Effector memory CD4-positive, alpha-beta T cell (primary cell): ENCODE measurements around the gene CNIH3.

Source experiments
- DNase-seq, 3 donors: peaks; one replicate each; pipeline ENCODE4 v3.0.0-alpha.2; 2020
- H3K27ac ChIP-seq: 2 replicates; pipeline ENCODE4 v1.7.0; 2013; ENCODE audit warnings: mild to moderate bottlenecking, low read length, moderate library complexity; ENCODE audit not compliant: insufficient read depth, poor library complexity, severe bottlenecking
- H3K27me3 ChIP-seq: replicated peaks from 2 replicates; pipeline ENCODE4 v1.7.0; 2013; ENCODE audit warnings: mild to moderate bottlenecking, low read length; ENCODE audit not compliant: insufficient read depth, control insufficient read depth, poor library complexity, severe bottlenecking
- H3K36me3 ChIP-seq: 2 replicates; pipeline ENCODE4 v1.7.0; 2013; ENCODE audit warnings: mild to moderate bottlenecking, low read length, moderate library complexity; ENCODE audit not compliant: control insufficient read depth, insufficient read depth
- H3K4me1 ChIP-seq: 2 replicates; pipeline ENCODE4 v1.7.0; 2013; ENCODE audit warnings: low read length, mild to moderate bottlenecking; ENCODE audit not compliant: control insufficient read depth, insufficient read depth, poor library complexity, severe bottlenecking
- H3K4me3 ChIP-seq: 2 replicates; pipeline ENCODE4 v1.7.0; 2013; ENCODE audit warnings: low read length, low read depth, mild to moderate bottlenecking; ENCODE audit not compliant: insufficient read depth, poor library complexity, severe bottlenecking
- H3K9me3 ChIP-seq: 2 replicates; pipeline ENCODE4 v1.7.0; 2013; ENCODE audit warnings: mild to moderate bottlenecking, low read length, moderate library complexity; ENCODE audit not compliant: control insufficient read depth

Gene CNIH3

GRCh38 chr1:224588515-224588914, 27.6 kb upstream of the CNIH3 start:
- no peaks in the 10 kb centered on the region for H3K4me1 ChIP-seq
- no peak overlapping the region for H3K4me3 ChIP-seq
- no peak for DNase-seq
- no peaks in the 10 kb centered on the region for H3K36me3 ChIP-seq
- no peaks in the 10 kb centered on the region for H3K9me3 ChIP-seq
- no peaks in the 10 kb centered on the region for H3K27me3 ChIP-seq
- H3K27ac ChIP-seq: no peak overlapping the region

DNA sequence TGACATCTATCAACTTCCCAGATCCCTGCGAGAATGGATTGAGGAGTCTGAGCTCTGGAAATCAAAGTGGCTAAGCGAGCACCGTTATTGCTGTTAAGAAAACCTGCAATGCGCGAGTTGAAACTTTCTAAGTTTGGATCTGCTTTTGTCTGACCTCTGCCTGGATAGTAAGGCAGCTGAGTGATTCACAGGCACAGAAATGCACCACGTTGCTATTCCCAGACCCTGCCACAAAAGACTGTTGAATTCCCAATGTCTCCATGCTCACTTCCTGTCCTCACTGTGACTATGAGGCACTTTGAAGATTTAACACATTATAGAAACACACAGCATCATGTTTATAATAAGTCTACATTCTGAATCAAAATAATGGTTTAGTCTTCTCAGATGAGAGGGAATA, 27.1 kb upstream of the CNIH3 start:
- no peak for DNase-seq
- Histone ChIP-seq H3K27ac (no peak overlapping the region), H3K27me3 (no peaks in the 10 kb centered on the region), H3K4me1 (no peaks in the 10 kb centered on the region), H3K4me3 (no peak overlapping the region), H3K36me3 (no peaks in the 10 kb centered on the region), H3K9me3 (no peaks in the 10 kb centered on the region)

GRCh38 chr1:224591326-224591725, 24.8 kb upstream of the CNIH3 start:
- no peak overlapping the region for H3K4me3 ChIP-seq
- H3K27me3 ChIP-seq: no peaks in the 10 kb centered on the region
- H3K36me3 ChIP-seq: no peaks in the 10 kb centered on the region
- H3K27ac ChIP-seq: no peak overlapping the region
- H3K9me3 ChIP-seq: no peaks in the 10 kb centered on the region
- H3K4me1 ChIP-seq: no peaks in the 10 kb centered on the region
- no peak for DNase-seq

DNA sequence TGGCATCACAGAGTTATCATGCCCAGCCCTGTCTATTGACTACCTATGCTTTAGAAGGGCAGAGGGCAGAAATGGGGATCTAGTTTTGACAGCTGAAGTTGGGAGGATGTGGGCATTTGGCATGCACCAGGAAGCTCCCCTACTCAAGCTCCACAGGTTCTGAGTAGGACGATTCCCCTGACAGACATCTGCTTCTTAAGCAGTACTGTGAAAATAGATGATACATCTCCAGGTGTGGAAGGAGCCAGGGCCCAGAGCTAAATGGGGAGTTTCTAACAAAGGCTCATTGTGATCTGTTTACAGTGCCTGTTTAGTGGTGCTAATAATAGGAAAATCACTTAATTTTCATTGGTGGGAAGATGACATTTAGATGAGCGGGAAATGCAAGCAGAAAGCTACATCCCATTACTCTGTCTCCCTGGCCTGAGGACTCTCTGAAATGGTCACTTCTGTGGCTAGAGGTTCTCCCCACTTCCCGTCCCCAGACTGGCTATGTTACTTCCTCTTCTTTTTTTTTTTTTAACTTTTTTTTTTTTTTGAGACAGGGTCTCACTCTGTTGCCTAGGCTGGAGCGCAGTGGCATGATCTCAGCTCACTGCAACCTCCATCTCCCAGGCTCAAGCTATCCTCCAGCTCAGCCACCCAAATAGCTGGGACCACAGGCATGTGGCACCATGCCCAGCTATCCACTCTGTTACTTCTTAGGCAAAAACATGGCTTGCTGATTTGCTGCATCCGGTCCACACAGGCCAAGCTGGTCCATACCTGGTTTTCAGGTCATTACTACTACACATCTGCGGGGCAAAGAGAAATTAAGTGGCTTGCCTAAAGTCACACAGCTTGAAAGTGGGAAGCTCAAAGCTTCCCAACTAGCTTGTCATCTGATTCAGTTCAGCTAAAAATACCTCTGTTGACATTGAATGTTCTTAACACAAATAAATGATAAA, 23.2 kb upstream of the CNIH3 start:
- Histone ChIP-seq H3K27me3 (no peaks in the 10 kb centered on the region), H3K9me3 (no peaks in the 10 kb centered on the region), H3K27ac (no peak overlapping the region), H3K4me1 (no peaks in the 10 kb centered on the region), H3K36me3 (no peaks in the 10 kb centered on the region), H3K4me3 (no peak overlapping the region)
- DNase-seq: no peak

GRCh38 chr1:224594360-224594759, 21.8 kb upstream of the CNIH3 start:
- Histone ChIP-seq H3K4me1 (no peaks in the 10 kb centered on the region), H3K36me3 (no peaks in the 10 kb centered on the region), H3K27ac (no peak overlapping the region), H3K4me3 (no peak overlapping the region), H3K9me3 (no peaks in the 10 kb centered on the region), H3K27me3 (no peaks in the 10 kb centered on the region)
- no peak for DNase-seq

DNA sequence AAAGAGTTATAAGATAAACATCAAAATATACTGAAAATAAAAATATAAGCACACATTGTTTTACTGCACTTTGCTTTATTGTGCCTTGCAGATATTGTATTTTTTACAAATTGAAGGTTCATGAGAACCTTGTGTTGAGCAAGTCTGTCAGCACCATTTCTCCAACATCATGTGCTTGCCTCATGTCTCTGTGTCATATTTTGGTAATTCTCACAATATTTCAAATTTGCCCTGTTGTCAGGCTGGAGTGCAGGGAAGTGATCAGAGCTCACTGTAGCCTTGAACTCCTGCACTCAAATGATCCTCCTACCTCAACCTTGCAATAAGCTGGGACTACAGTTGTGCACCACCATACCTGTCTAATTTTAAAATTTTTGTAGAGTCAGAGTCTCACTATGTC, 21.3 kb upstream of the CNIH3 start:
- Histone ChIP-seq H3K27me3 (no peaks in the 10 kb centered on the region), H3K27ac (no peak overlapping the region), H3K4me1 (no peaks in the 10 kb centered on the region), H3K36me3 (no peaks in the 10 kb centered on the region), H3K4me3 (no peak overlapping the region), H3K9me3 (no peaks in the 10 kb centered on the region)
- no peak for DNase-seq

DNA sequence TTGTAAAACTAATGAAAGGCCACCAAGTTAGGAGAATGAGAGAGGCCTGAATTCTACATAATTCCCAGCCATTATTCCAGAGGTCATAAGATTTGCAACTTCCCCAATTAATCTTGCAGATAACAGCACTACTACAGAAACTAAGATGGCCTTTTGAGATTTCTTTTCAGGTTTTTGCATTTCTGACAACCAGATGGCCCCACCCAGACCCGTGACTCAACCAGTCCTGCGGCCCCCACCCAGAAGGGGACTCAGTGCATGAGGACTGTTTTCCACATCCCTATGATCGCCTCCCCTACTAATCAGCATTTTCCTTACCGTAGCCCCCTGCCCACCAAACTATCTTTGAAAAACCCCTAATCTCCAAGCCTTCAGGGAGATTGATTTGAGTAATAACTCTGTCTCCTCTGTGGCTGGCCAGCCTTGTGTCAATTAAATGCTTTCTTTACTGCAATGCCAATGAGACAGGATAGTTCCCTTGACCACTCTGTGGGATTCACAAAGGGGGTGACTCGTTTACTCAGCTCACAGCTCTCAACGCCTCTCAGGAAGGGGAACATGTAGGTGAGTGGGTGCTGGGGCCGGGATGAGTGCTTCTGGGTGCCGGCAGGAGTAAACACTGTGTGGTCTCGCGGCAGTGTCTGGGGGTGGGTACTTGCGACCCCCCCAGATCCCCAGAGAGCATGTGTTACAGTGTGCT, 10.5 kb upstream of the CNIH3 start:
- H3K27ac ChIP-seq: no peak overlapping the region
- H3K36me3 ChIP-seq: no peaks in the 10 kb centered on the region
- H3K9me3 ChIP-seq: no peaks in the 10 kb centered on the region
- no peak for DNase-seq
- H3K4me3 ChIP-seq: no peak overlapping the region
- no peaks in the 10 kb centered on the region for H3K27me3 ChIP-seq
- H3K4me1 ChIP-seq: no peaks in the 10 kb centered on the region

DNA sequence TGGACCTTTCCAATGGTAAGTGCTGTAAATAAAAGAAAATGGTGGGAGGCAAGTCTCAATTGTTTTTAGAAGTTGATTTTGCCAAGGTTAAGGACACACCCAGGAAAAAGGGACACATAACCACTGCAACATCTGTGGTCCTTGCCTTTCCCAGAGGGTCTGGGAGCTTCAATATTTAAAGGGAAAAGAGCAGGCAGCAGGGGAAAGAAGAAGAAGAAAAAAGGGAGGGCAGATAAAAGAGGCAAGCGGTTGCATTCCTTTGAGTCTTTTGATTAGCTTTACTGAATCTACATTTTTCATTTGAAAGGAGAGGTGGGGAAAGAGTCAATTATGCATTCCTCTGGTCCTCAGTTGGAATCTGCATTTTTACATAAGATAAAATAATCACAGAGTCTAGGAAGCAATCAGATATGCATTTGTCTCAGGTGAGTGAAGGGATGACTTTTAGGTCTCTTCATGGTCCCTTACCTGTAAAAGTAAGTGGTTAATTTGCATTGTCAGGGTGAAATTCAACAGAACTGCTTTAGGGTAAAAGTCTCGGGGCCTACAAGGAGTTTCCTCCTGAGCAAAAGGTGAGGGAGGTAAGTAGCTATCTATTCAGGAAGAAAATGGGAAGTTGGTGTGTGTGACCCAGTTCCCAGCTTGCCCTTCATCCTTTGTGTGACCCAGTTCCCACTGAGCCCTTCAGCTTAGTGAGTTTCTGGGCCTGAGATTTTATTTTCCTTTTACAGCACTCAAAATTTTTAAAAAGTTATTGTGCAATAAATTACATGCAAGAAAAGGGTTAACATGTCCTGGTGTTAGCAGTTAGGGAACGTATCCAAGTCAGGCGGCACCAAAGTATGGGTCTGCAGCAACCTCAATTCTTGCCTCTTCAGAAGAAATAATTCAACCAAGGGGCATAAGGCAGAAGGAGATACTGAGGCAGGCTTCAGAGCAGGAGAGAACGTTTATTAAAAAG, 8.6 kb upstream of the CNIH3 start:
- DNase-seq: no peak
- Histone ChIP-seq H3K27ac (no peak overlapping the region), H3K4me1 (no peaks in the 10 kb centered on the region), H3K36me3 (no peaks in the 10 kb centered on the region), H3K27me3 (no peaks in the 10 kb centered on the region), H3K9me3 (no peaks in the 10 kb centered on the region), H3K4me3 (no peak overlapping the region)

GRCh38 chr1:224609333-224609732, 6.8 kb upstream of the CNIH3 start:
- Histone ChIP-seq H3K4me3 (no peak overlapping the region), H3K4me1 (no peaks in the 10 kb centered on the region), H3K9me3 (no peaks in the 10 kb centered on the region), H3K27ac (no peak overlapping the region), H3K36me3 (no peaks in the 10 kb centered on the region), H3K27me3 (no peaks in the 10 kb centered on the region)
- no peak for DNase-seq
